IMR-90 (cell line): ENCODE results near the gene SDK1. TPM values are rescaled to one million over a fixed set of nuclear protein-coding genes. Genes with fewer than 3 reads are reported as not detected.

ENCODE experiments used
- ATAC-seq: fragments of 200-7000 bp; cut with Tn5 transposase; 2 replicates; pipeline ENCODE4 v1.9.1; 2020; ENCODE audit warnings: low read depth, mild to moderate bottlenecking, moderate library complexity
- BruUV-seq: library from RNA; stranded (reverse); fragments of 400-500 nt; replicated peaks from 2 replicates; lab custom pipeline; 2021; lab: Mats Ljungman, UMichigan
- CTCF ChIA-PET: fragments of 300-600 bp; formaldehyde crosslinking; extraction: SDS; loops from one replicate; lab custom pipeline; 2021; ENCODE audit warnings: antibody characterized with exemption; lab: Yijun Ruan, JAX
- POLR2A ChIA-PET: fragments of 300-600 bp; sonication (Branson Sonifier 250); formaldehyde crosslinking; loops from one replicate; lab custom pipeline; 2022; ENCODE audit warnings: antibody characterized with exemption; ENCODE audit not compliant: unreplicated experiment; lab: Charles Lee
- DNase-seq: peaks from one replicate; pipeline ENCODE4 v3.0.0; 2013
- H2AFZ ChIP-seq: replicated peaks from 2 replicates; pipeline ENCODE3; 2013; ENCODE audit warnings: low read length, mild to moderate bottlenecking; ENCODE audit not compliant: poor library complexity
- H2AK5ac ChIP-seq: 2 replicates; pipeline ENCODE4 v1.6.1; 2013; ENCODE audit warnings: low read depth, low read length, inconsistent platforms
- H2AK9ac ChIP-seq: replicated peaks from 2 replicates; pipeline ENCODE3; 2013; ENCODE audit warnings: mild to moderate bottlenecking, low read depth, low read length, moderate library complexity; ENCODE audit not compliant: poor library complexity
- H2BK120ac ChIP-seq: 2 replicates; pipeline ENCODE4 v1.6.1; 2013; ENCODE audit warnings: low read depth, low read length, inconsistent platforms
- H2BK15ac ChIP-seq: 3 replicates; pipeline ENCODE4 v1.6.1; 2013; ENCODE audit warnings: low read depth, low read length, inconsistent platforms
- H2BK20ac ChIP-seq: 2 replicates; pipeline ENCODE4 v1.6.1; 2013; ENCODE audit warnings: low read depth, mild to moderate bottlenecking, inconsistent platforms, low read length, moderate library complexity
- H2BK5ac ChIP-seq: 2 replicates; pipeline ENCODE4 v1.6.1; 2013; ENCODE audit warnings: mild to moderate bottlenecking, low read depth, low read length, inconsistent platforms; ENCODE audit not compliant: poor library complexity, severe bottlenecking
- H3K14ac ChIP-seq: replicated peaks from 2 replicates; pipeline ENCODE4 v1.6.1; 2013; ENCODE audit warnings: low read depth, low read length, inconsistent platforms
- H3K18ac ChIP-seq: 2 replicates; pipeline ENCODE4 v1.6.1; 2013; ENCODE audit warnings: low read depth, low read length, control low read depth
- H3K23ac ChIP-seq: 2 replicates; pipeline ENCODE4 v1.6.1; 2013; ENCODE audit warnings: low read depth, low read length, inconsistent platforms
- H3K27ac ChIP-seq: 2 replicates; pipeline ENCODE4 v1.5.1; 2013; ENCODE audit warnings: mild to moderate bottlenecking, control low read depth, low read length; ENCODE audit not compliant: insufficient read depth
- H3K27me3 ChIP-seq: 2 replicates; pipeline ENCODE4 v1.6.1; 2013; ENCODE audit warnings: low read length; ENCODE audit not compliant: control insufficient read depth, insufficient read depth
- H3K36me3 ChIP-seq: 2 replicates; pipeline ENCODE4 v1.6.1; 2013; ENCODE audit warnings: low read length, mixed read lengths; ENCODE audit not compliant: control insufficient read depth, insufficient read depth
- H3K4ac ChIP-seq: 2 replicates; pipeline ENCODE4 v1.6.1; 2013; ENCODE audit warnings: low read depth, low read length, inconsistent platforms
- H3K4me1 ChIP-seq: 2 replicates; pipeline ENCODE4 v1.6.1; 2013; ENCODE audit warnings: low read length, mixed read lengths; ENCODE audit not compliant: control insufficient read depth, insufficient read depth
- H3K4me2 ChIP-seq: 2 replicates; pipeline ENCODE4 v1.6.1; 2013; ENCODE audit warnings: low read depth, mild to moderate bottlenecking, control low read depth, low read length, moderate library complexity
- H3K4me3 ChIP-seq: 2 replicates; pipeline ENCODE4 v1.5.1; 2013; ENCODE audit warnings: low read depth, mild to moderate bottlenecking, control low read depth, low read length, moderate library complexity; ENCODE audit not compliant: insufficient read depth
- H3K56ac ChIP-seq: 2 replicates; pipeline ENCODE4 v1.6.1; 2013; ENCODE audit warnings: low read length, inconsistent platforms; ENCODE audit not compliant: insufficient read depth; ENCODE audit errors: extremely low read depth
- H3K79me1 ChIP-seq, 2 experiments: 2 replicates each; pipeline ENCODE4 v1.6.1; 2013; ENCODE audit warnings: low read length in 2 of 2, inconsistent platforms in 1 of 2, low read depth in 1 of 2
- H3K9ac ChIP-seq: 2 replicates; pipeline ENCODE4 v1.6.1; 2013; ENCODE audit warnings: low read depth, low read length, control low read depth
- H3K9me1 ChIP-seq: 2 replicates; pipeline ENCODE4 v1.6.1; 2013; ENCODE audit warnings: low read length, inconsistent platforms; ENCODE audit not compliant: insufficient read depth
- H3K9me3 ChIP-seq: 2 replicates; pipeline ENCODE4 v1.6.1; 2013; ENCODE audit warnings: low read length; ENCODE audit not compliant: control insufficient read depth, insufficient read depth
- H4K20me1 ChIP-seq: 2 replicates; pipeline ENCODE4 v1.6.1; 2013; ENCODE audit warnings: low read length, inconsistent platforms; ENCODE audit not compliant: insufficient read depth
- H4K5ac ChIP-seq: 2 replicates; pipeline ENCODE4 v1.6.1; 2013; ENCODE audit warnings: mild to moderate bottlenecking, low read depth, low read length, control low read depth
- H4K8ac ChIP-seq, 2 experiments: 2 replicates each; pipeline ENCODE4 v1.6.1; 2013; ENCODE audit warnings: low read depth in 2 of 2, low read length in 2 of 2, control low read depth in 1 of 2, inconsistent platforms in 1 of 2
- H4K91ac ChIP-seq: 2 replicates; pipeline ENCODE4 v1.6.1; 2013; ENCODE audit warnings: low read depth, low read length, inconsistent platforms; ENCODE audit not compliant: insufficient read depth
- ELK1 ChIP-seq: fragments of 150-350 bp; IDR thresholded peaks from 2 replicates; pipeline ENCODE4 v1.6.1; 2016; ENCODE audit warnings: low read depth, mild to moderate bottlenecking, low read length, moderate library complexity, borderline replicate concordance
- FOS ChIP-seq: fragments of 150-350 bp; IDR thresholded peaks from 2 replicates; pipeline ENCODE4 v1.6.1; 2016; ENCODE audit warnings: low read depth, low read length
- MAZ ChIP-seq: IDR thresholded peaks from 2 replicates; pipeline ENCODE4 v1.6.1; 2012; ENCODE audit warnings: low read depth, mild to moderate bottlenecking, low read length, improper control_type of control experiment, moderate library complexity, borderline replicate concordance
- NFE2L2 ChIP-seq: fragments of 150-350 bp; IDR thresholded peaks from 2 replicates; pipeline ENCODE4 v1.6.1; 2016; ENCODE audit warnings: low read depth, mild to moderate bottlenecking, low read length
- POLR2A ChIP-seq: IDR thresholded peaks from 2 replicates; pipeline ENCODE4 v1.6.1; 2012; ENCODE audit warnings: mild to moderate bottlenecking, low read depth, low read length
- RFX5 ChIP-seq: IDR thresholded peaks from 2 replicates; pipeline ENCODE4 v1.8.0; 2012; ENCODE audit warnings: low read depth, mild to moderate bottlenecking, low read length, moderate library complexity
- SMC3 ChIP-seq: fragments of 150-350 bp; IDR thresholded peaks from 2 replicates; pipeline ENCODE4 v1.6.1; 2016; ENCODE audit warnings: low read depth, mild to moderate bottlenecking, antibody characterized with exemption, low read length, moderate library complexity
- WGBS, 2 experiments: methylation state at CpG; one replicate each; pipeline versions ENCODE4 v1.1.5 to v1.1.7; 2013; ENCODE audit warnings: missing lambda C conversion rate in 2 of 2; ENCODE audit not compliant: insufficient read length in 1 of 2; ENCODE audit errors: extremely low coverage in 2 of 2; 5-methylcytosine and 5-hydroxymethylcytosine counted together
- dilution Hi-C: fragments of 300-500 bp; cut with HindIII; formaldehyde crosslinking; loops from one replicate; pipeline ENCODE4 v1.14.3; 2018; ENCODE audit warnings: low sequenced_read_pairs; ENCODE audit not compliant: unreplicated experiment
- in situ Hi-C: fragments of 300-500 bp; cut with MboI; formaldehyde crosslinking; loops from 3 replicates; pipeline ENCODE4 v1.14.3; 2019; ENCODE audit warnings: low sequenced_read_pairs, inconsistent platforms, mixed read lengths
- intact Hi-C: fragments of 100-400 bp; cut with micrococcal nuclease; formaldehyde crosslinking; loops from 2 replicates; pipeline ENCODE4 v1.10.0; 2022
- polyA plus RNA-seq, 3 experiments: library from polyadenylated mRNA; depleted of rRNA; stranded (reverse); fragments of >200 nt; gene quantifications; 2 replicates each; pipeline ENCODE4 v1.2.3, GENCODE V29; 2012; ENCODE audit warnings: low replicate concordance in 1 of 3
- total RNA-seq: library from RNA; depleted of rRNA; stranded (reverse); fragments of >200 nt; gene quantifications from 2 replicates; pipeline ENCODE4 v1.2.3, GENCODE V29; 2012

SDK1 gene
- total and polyA plus RNA-seq, 2 of the 4 experiments (the other 2 are of a cell fraction): 1.5 to 1.6 TPM

- dilution Hi-C loops: no loop called here
- intact Hi-C loops: no loop called here
- WGBS, 2 experiments: no CpG with 5 or more reads among the region's 1 CpG
- Histone ChIP-seq H3K4me1 (no peaks in the 10 kb centered on the region), H3K56ac (no peak overlapping the region), H4K5ac (no peak overlapping the region), H3K9me3 (peaks cover 8% of the 10 kb centered on the region; the same call in 1 of the 2 replicates), H3K9ac (no peak overlapping the region), H3K14ac (no peak overlapping the region), H2AK9ac (no peak overlapping the region), H3K79me1 (no peaks in the 10 kb centered on the region), H3K18ac (no peak overlapping the region), H3K23ac (no peak overlapping the region), H3K9me1 (no peaks in the 10 kb centered on the region), H3K4me3 (no peak overlapping the region), H4K20me1 (no peaks in the 10 kb centered on the region), H2BK120ac (no peak overlapping the region), H4K8ac (no peak overlapping the region), H2BK15ac (no peak overlapping the region), H3K4ac (no peak overlapping the region), H2AFZ (no peak overlapping the region), H2BK20ac (no peak overlapping the region), H2AK5ac (no peak overlapping the region), H4K91ac (no peak overlapping the region), H3K4me2 (no peak overlapping the region), H3K27ac (no peak overlapping the region), H3K36me3 (no peaks in the 10 kb centered on the region), H3K27me3 (no peaks in the 10 kb centered on the region), H2BK5ac (no peak overlapping the region)
- CTCF ChIA-PET: no interaction called here
- BruUV-seq: no TSS peak
- ATAC-seq: no peak
- TF ChIP-seq SMC3 (no peak), MAZ (no peak), FOS (no peak), ELK1 (no peak), RFX5 (no peak), NFE2L2 (no peak), POLR2A (no peak)
- in situ Hi-C loops: no loop called here
- POLR2A ChIA-PET: no interaction called here
- no peak for DNase-seq
These were observed 782.5 kb downstream of the SDK1 start for GRCh38 chr7:4083513-4083912.
